Endothelial cell of umbilical vein (primary cell): ENCODE measurements around the gene TRMT11. TPM values are rescaled to one million over a fixed set of nuclear protein-coding genes. Genes with fewer than 3 reads are reported as not detected.

Experiments used
- BruUV-seq: library from RNA; stranded (reverse); fragments of 400-500 nt; replicated peaks from 2 replicates; lab custom pipeline; 2021; lab: Mats Ljungman, UMichigan
- CTCF ChIA-PET: fragments of 300-600, 350-600 bp; sonication (Branson Sonifier 250); formaldehyde crosslinking; loops from one replicate; lab custom pipeline; 2021; ENCODE audit warnings: antibody characterized with exemption, inconsistent platforms; lab: Charles Lee
- POLR2A ChIA-PET: fragments of 300-600, 350-600 bp; sonication (Branson Sonifier 250); formaldehyde crosslinking; loops from one replicate; lab custom pipeline; 2021; ENCODE audit warnings: antibody characterized with exemption, inconsistent platforms; lab: Charles Lee
- DNase-seq: peaks from one replicate; pipeline ENCODE4 v3.0.0-alpha.2; 2011; ENCODE audit warnings: low read depth, low spot score
- FAIRE-seq: peaks from 2 replicates; lab custom pipeline; 2011; peaks lifted over from hg19 to GRCh38; lab: Jason Lieb, UNC
- H2AFZ ChIP-seq: 2 replicates; pipeline ENCODE4 v1.6.0; 2012; ENCODE audit warnings: low read depth, low read length, control low read depth, inconsistent platforms
- H3K27ac ChIP-seq: 2 replicates; pipeline ENCODE4 v1.5.1; 2011; ENCODE audit warnings: low read depth, mild to moderate bottlenecking, control low read depth, low read length, moderate library complexity; ENCODE audit not compliant: insufficient read depth
- H3K27me3 ChIP-seq, 2 experiments: 2 replicates each; pipeline versions ENCODE4 v1.6.0 to v1.6.1; 2011; ENCODE audit warnings: low read length in 2 of 2, mixed read lengths in 1 of 2; ENCODE audit not compliant: control insufficient read depth in 2 of 2, insufficient read depth in 2 of 2
- H3K36me3 ChIP-seq, 2 experiments: 2 replicates in 1 of 2; 3 replicates in 1 of 2; pipeline ENCODE4 v1.5.1; 2011; ENCODE audit warnings: low read length in 2 of 2, mild to moderate bottlenecking in 1 of 2, moderate library complexity in 1 of 2; ENCODE audit not compliant: control insufficient read depth in 2 of 2, insufficient read depth in 2 of 2; ENCODE audit errors: extremely low read depth in 1 of 2
- H3K4me1 ChIP-seq: 3 replicates; pipeline ENCODE4 v1.5.1; 2011; ENCODE audit warnings: mild to moderate bottlenecking, low read length; ENCODE audit not compliant: control insufficient read depth, insufficient read depth; ENCODE audit errors: extremely low read depth
- H3K4me2 ChIP-seq: 2 replicates; pipeline ENCODE4 v1.6.1; 2011; ENCODE audit warnings: low read length, control low read depth, mixed read lengths; ENCODE audit not compliant: insufficient read depth
- H3K4me3 ChIP-seq, 3 experiments: fragments of 200-600 bp in 1 of 3; sonication (generic), shearing (Covaris generic) in 1 of 3; replicated peaks in 1 of 3; 2 replicates each; pipeline ENCODE4 v1.5.1; 2011 to 2016; ENCODE audit warnings: control low read depth in 3 of 3, low read length in 3 of 3, mild to moderate bottlenecking in 2 of 3, inconsistent platforms in 1 of 3, low read depth in 1 of 3, moderate library complexity in 1 of 3; ENCODE audit not compliant: insufficient read depth in 1 of 3
- H3K79me2 ChIP-seq: 2 replicates; pipeline ENCODE4 v1.6.0; 2012; ENCODE audit warnings: low read length, inconsistent platforms; ENCODE audit not compliant: control insufficient read depth, insufficient read depth
- H3K9ac ChIP-seq: replicated peaks from 2 replicates; pipeline ENCODE3; 2011; ENCODE audit warnings: low read length, control low read depth; ENCODE audit not compliant: insufficient read depth; ENCODE audit errors: extremely low read depth
- H3K9me1 ChIP-seq: replicated peaks from 3 replicates; pipeline ENCODE4 v1.6.0; 2011; ENCODE audit warnings: mild to moderate bottlenecking, low read length; ENCODE audit not compliant: control insufficient read depth, insufficient read depth; ENCODE audit errors: extremely low read depth
- H3K9me3 ChIP-seq: replicated peaks from 2 replicates; pipeline ENCODE4 v1.5.1; 2012; ENCODE audit warnings: low read length, inconsistent platforms; ENCODE audit not compliant: control insufficient read depth, insufficient read depth
- H4K20me1 ChIP-seq: replicated peaks from 2 replicates; pipeline ENCODE3; 2011; ENCODE audit warnings: mild to moderate bottlenecking, low read length; ENCODE audit not compliant: control insufficient read depth, insufficient read depth; ENCODE audit errors: extremely low read depth
- CTCF ChIP-seq, 2 donors: IDR thresholded peaks; 1 replicate in 1 of 2; 2 replicates in 1 of 2; pipeline ENCODE4 v1.5.1; 2011; ENCODE audit warnings: low read length in 2 of 2, mild to moderate bottlenecking in 2 of 2, moderate library complexity in 2 of 2, control low read depth in 1 of 2, inconsistent platforms in 1 of 2, low read depth in 1 of 2; ENCODE audit not compliant: insufficient read depth in 1 of 2; ENCODE audit errors: extremely low read depth in 1 of 2
- EZH2 ChIP-seq: IDR thresholded peaks from 2 replicates; pipeline ENCODE4 v1.6.1; 2012; ENCODE audit warnings: borderline replicate concordance, low read depth, mild to moderate bottlenecking, moderate library complexity, low read length, inconsistent platforms; ENCODE audit not compliant: severe bottlenecking
- FOS ChIP-seq: IDR thresholded peaks from 2 replicates; pipeline ENCODE4 v1.6.1; 2011; ENCODE audit warnings: mild to moderate bottlenecking, low read length, moderate library complexity, borderline replicate concordance; ENCODE audit not compliant: insufficient read depth
- GATA2 ChIP-seq: IDR thresholded peaks from 2 replicates; pipeline ENCODE4 v1.7.0; 2011; ENCODE audit warnings: low read depth, mild to moderate bottlenecking, moderate library complexity, mixed read lengths, low read length; ENCODE audit not compliant: insufficient read length, insufficient read depth
- JUN ChIP-seq: IDR thresholded peaks from 2 replicates; pipeline ENCODE4 v1.6.1; 2011; ENCODE audit warnings: borderline replicate concordance, low read depth; ENCODE audit not compliant: insufficient read length, insufficient read depth
- MAX ChIP-seq: IDR thresholded peaks from 2 replicates; pipeline ENCODE4 v1.6.1; 2011; ENCODE audit not compliant: insufficient read depth, insufficient read length
- MYC ChIP-seq: IDR thresholded peaks from one replicate; pipeline ENCODE4 v1.6.1; 2011; ENCODE audit warnings: mild to moderate bottlenecking, low read depth, low read length
- POLR2A ChIP-seq: IDR thresholded peaks from 2 replicates; pipeline ENCODE4 v1.6.1; 2012; ENCODE audit warnings: low read depth, mild to moderate bottlenecking, control low read depth, low read length
- POLR2AphosphoS5 ChIP-seq: IDR thresholded peaks from 2 replicates; pipeline ENCODE4 v1.6.1; 2012; ENCODE audit warnings: low read depth, mild to moderate bottlenecking, control low read depth, low read length, moderate library complexity; ENCODE audit not compliant: insufficient read depth
- dilution Hi-C: fragments of 300-500 bp; cut with MboI; formaldehyde crosslinking; loops from one replicate; pipeline ENCODE4 v1.15.0; 2019; ENCODE audit warnings: low sequenced_read_pairs; ENCODE audit not compliant: extremely low pct_ligation_motif_present
- intact Hi-C: fragments of 100-400 bp; cut with micrococcal nuclease; formaldehyde crosslinking; loops from one replicate; pipeline ENCODE4 v1.10.0; 2022
- polyA plus RNA-seq, 4 experiments: library from polyadenylated mRNA; depleted of rRNA in 3 of 4; stranded (reverse) in 3 of 4; unstranded in 1 of 4; fragments of >200 nt; gene quantifications; 2 replicates each; pipeline versions ENCODE4 v1.2.1 to v1.2.3, GENCODE V29; 2011 to 2012; ENCODE audit warnings: missing spikeins in 1 of 4
- total RNA-seq: library from RNA; stranded (reverse); gene quantifications from 2 replicates; pipeline ENCODE4 v1.2.3, GENCODE V29; 2021

The TRMT11 gene
- total and polyA plus RNA-seq, 2 donors (not counting 3 experiments of a cell fraction or from before 2014, with no cell fraction given): 5.1 to 10.7 TPM

GRCh38 chr6:126064748-126065401 is 78.5 kb downstream of the TRMT11 start:
- FAIRE-seq (no peak), DNase-seq (no peak)
- ChIA-PET CTCF (interaction anchor here (0.8 to 1.8 kb wide), 3 partner anchors 9 to 31 kb away, joined by 3 to 5 read pairs (median 4); no protein-coding TSS in a partner anchor), POLR2A (no interaction called here)
- Histone ChIP-seq H3K36me3 (no peaks in the 10 kb centered on the region), H2AFZ (no peak overlapping the region), H3K4me1 (no peaks in the 10 kb centered on the region), H3K4me3 (no peak overlapping the region), H3K4me2 (no peak overlapping the region), H3K79me2 (no peaks in the 10 kb centered on the region), H4K20me1 (no peaks in the 10 kb centered on the region), H3K9ac (no peak overlapping the region), H3K27ac (no peak overlapping the region), H3K27me3 (no peaks in the 10 kb centered on the region), H3K9me3 (no peaks in the 10 kb centered on the region), H3K9me1 (no peaks in the 10 kb centered on the region)
- intact Hi-C loops (no loop called here), dilution Hi-C loops (no loop called here)
- no peak for TF ChIP-seq FOS
- TF ChIP-seq EZH2: no peak
- no peak for TF ChIP-seq POLR2A
- no peak for TF ChIP-seq POLR2AphosphoS5
- no peak for TF ChIP-seq MYC
- no peak for TF ChIP-seq CTCF (IDR thresholded peaks at IDR 0.05; ENCODE audit: extremely low read depth in 1 of 2, insufficient read depth in 1 of 2, low read depth in 1 of 2, low read length in 2 of 2)
- no peak for TF ChIP-seq MAX
- no peak for TF ChIP-seq JUN
- no peak for TF ChIP-seq GATA2
- BruUV-seq: no TSS peak
